Calu3 (cell line): ENCODE results near the gene FOXRED2. TPM values are rescaled to one million over a fixed set of nuclear protein-coding genes. Genes with fewer than 3 reads are reported as not detected.

Source experiments
- BruUV-seq: library from RNA; stranded (reverse); fragments of 400-500 nt; replicated peaks from 2 replicates; lab custom pipeline; 2021; lab: Mats Ljungman, UMichigan
- CTCF ChIA-PET: fragments of 300-600 bp; sonication (Branson Sonifier 250); formaldehyde crosslinking; loops from one replicate; lab custom pipeline; 2022; ENCODE audit warnings: antibody characterized with exemption; lab: Charles Lee
- DNase-seq: peaks from one replicate; pipeline ENCODE4 v3.0.0; 2022
- H3K27ac Mint-ChIP-seq: one replicate; pipeline ENCODE4 v1.8.0; 2022; ENCODE audit warnings: mixed read lengths; ENCODE audit not compliant: unreplicated experiment
- H3K27me3 Mint-ChIP-seq: one replicate; pipeline ENCODE4 v1.8.0; 2022; ENCODE audit warnings: mixed read lengths; ENCODE audit not compliant: unreplicated experiment
- H3K36me3 Mint-ChIP-seq: one replicate; pipeline ENCODE4 v1.8.0; 2022; ENCODE audit warnings: mild to moderate bottlenecking, moderate library complexity, mixed read lengths; ENCODE audit not compliant: insufficient read depth, unreplicated experiment
- H3K4me1 Mint-ChIP-seq: one replicate; pipeline ENCODE4 v1.8.0; 2022; ENCODE audit warnings: mild to moderate bottlenecking, low read depth, mixed read lengths; ENCODE audit not compliant: unreplicated experiment
- H3K4me3 Mint-ChIP-seq: one replicate; pipeline ENCODE4 v1.8.0; 2022; ENCODE audit warnings: mild to moderate bottlenecking, low read depth, moderate library complexity, mixed read lengths; ENCODE audit not compliant: unreplicated experiment
- H3K9me3 Mint-ChIP-seq: one replicate; pipeline ENCODE4 v1.8.0; 2022; ENCODE audit warnings: low read depth, mixed read lengths; ENCODE audit not compliant: unreplicated experiment
- CTCF ChIP-seq: fragments of 200-600 bp; IDR thresholded peaks from one replicate; pipeline ENCODE4 v1.8.0; 2022; ENCODE audit warnings: antibody characterized with exemption; ENCODE audit not compliant: unreplicated experiment
- intact Hi-C: fragments of 100-400 bp; cut with micrococcal nuclease; formaldehyde crosslinking; loops from one replicate; pipeline ENCODE4 v1.10.0; 2022; ENCODE audit not compliant: unreplicated experiment
- total RNA-seq: library from RNA; stranded (reverse); gene quantifications from 2 replicates; pipeline ENCODE4 v1.2.3, GENCODE V29; 2022

The FOXRED2 gene
- total RNA-seq, 1 experiment from 2014 or later = 27.9 TPM

- no TSS peak for BruUV-seq
- intact Hi-C loops = no loop called here
Observed at GRCh38 chr22:36492109-36492508, 14.7 kb downstream of the FOXRED2 start.

GRCh38 chr22:36491155-36491554 lies 15.7 kb downstream of the FOXRED2 start:
- Mint-ChIP-seq H3K4me1 (no peaks in the 10 kb centered on the region), H3K27ac (no peak overlapping the region), H3K9me3 (peaks cover 3% of the 10 kb centered on the region), H3K27me3 (no peaks in the 10 kb centered on the region), H3K36me3 (peaks cover 15% of the 10 kb centered on the region), H3K4me3 (no peak overlapping the region)
- no TSS peak for BruUV-seq
- intact Hi-C loops = no loop called here
- no peak for DNase-seq
- CTCF ChIA-PET = no interaction called here
- no peak for TF ChIP-seq CTCF

More at GRCh38 chr22:36492109-36492508, 14.7 kb downstream of the FOXRED2 start:
- H3K9me3 Mint-ChIP-seq = peaks cover 3% of the 10 kb centered on the region
- H3K27ac Mint-ChIP-seq = no peak overlapping the region
- peaks cover 18% of the 10 kb centered on the region for H3K36me3 Mint-ChIP-seq
- no peak for TF ChIP-seq CTCF
- H3K4me1 Mint-ChIP-seq = no peaks in the 10 kb centered on the region
- CTCF ChIA-PET = no interaction called here
- no peak for DNase-seq
- no peak overlapping the region for H3K4me3 Mint-ChIP-seq
- H3K27me3 Mint-ChIP-seq = no peaks in the 10 kb centered on the region

DNA sequence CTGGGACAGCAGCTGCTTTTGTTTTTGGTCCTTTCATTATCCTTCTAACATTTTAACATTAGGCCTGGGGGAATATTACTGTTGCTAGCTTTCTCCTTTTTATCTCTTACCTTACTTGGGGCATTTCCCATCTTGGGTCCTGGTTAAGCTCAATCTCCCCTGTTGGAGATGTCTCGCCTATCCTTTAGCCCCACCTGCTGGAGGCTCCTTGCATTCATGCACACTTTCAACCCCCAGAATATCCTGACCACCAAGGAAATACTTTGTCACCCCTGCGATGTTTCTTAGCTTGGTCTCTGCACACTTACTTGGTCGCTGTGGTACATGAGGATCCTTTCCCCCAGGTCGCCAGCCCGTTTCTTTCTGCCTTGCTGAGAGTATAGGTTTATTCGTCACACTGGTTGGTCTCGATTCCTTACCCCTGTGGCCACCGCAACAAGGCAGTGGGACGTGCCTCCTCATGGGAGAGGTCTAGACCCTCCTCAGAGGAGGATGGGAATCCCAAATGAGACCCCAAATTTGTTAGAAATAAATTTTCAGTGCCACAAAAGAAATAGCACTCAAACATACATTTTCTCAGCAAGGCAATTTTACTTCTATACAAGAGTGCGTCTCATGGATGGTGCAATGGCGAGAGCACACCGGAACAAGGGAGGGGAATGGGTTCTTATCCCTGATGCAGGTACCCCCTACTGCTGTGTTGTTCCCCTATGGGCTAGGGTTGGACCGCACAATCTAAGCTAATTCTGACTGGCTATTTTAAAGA lies 20.0 kb downstream of the FOXRED2 start:
- Mint-ChIP-seq H3K4me1 (peaks cover 10% of the 10 kb centered on the region), H3K27me3 (no peaks in the 10 kb centered on the region), H3K36me3 (peaks cover 15% of the 10 kb centered on the region), H3K4me3 (no peak overlapping the region), H3K9me3 (peaks cover 3% of the 10 kb centered on the region), H3K27ac (no peak overlapping the region)
- peak; percentile 56 for TF ChIP-seq CTCF
- no TSS peak for BruUV-seq
- CTCF ChIA-PET = interaction anchor here (0.6 kb wide), 1 partner anchor 171 kb away, joined by 3 read pairs; no protein-coding TSS in a partner anchor
- DNase-seq = peak; percentile 37
- intact Hi-C loops = no loop called here

DNA sequence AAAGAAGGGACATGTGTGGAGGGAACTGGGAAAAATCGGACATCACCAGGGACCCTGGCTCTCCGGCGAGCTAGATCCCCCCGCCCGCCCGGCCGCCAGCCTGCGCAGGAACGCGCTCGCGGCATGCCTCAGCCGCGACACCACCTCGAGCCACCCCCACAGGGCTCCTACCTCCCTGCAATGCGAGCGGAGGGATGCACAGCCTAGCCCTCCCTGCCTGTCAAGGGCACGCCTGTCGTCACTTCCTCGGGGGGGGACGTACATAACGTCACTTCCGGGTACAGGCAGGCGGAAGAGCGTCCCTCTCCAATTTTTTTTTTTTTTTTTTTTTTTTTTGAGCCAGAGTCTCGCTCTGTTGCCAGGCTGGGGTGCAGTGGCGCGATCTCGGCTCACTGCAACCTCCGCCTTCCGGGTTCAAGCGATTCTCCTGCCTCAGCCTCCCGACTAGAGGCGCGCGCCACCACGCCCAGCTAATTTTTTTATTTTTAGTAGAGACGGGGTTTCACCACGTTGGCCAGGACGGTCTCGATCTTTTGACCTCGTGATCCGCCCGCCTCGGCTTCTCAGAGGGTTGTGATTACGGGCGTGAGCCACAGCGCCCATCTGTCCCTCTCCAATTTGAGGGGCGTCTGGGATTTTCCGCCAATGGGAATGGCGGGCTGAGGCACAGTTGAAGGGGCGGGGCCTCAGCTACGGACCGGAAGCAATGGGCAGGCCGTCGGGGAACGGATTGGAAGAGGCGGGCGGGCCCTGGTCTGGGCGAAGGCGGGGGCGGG lies 25.3 kb downstream of the FOXRED2 start, which contains the start of gene TXN2:
Gene TXN2, minus strand, starts transcription at position 248 of the 776 bp plus-strand sequence. CDS start 803 bp downstream, outside the sequence.
- BruUV-seq = no TSS peak
- Mint-ChIP-seq H3K4me3 (peak within 1 kb of the TSS; percentile 84), H3K36me3 (peaks cover 36% of the 10 kb centered on the region), H3K27me3 (no peaks in the 10 kb centered on the region), H3K9me3 (no peaks in the 10 kb centered on the region), H3K27ac (peak within 1 kb of the TSS; percentile 98), H3K4me1 (peaks cover 21% of the 10 kb centered on the region)
- intact Hi-C loops = no loop called here
- peak; percentile 96 for DNase-seq
- CTCF ChIA-PET = interaction anchor here (0.7 to 1.7 kb wide), 4 partner anchors 11 to 1171 kb away, joined by 3 to 5 read pairs (median 4); partner anchors contain the start of gene MYH9
- no peak for TF ChIP-seq CTCF
